SK-N-DZ (cell line): ENCODE measurements around the gene IL5RA.

Source experiments
- DNase-seq: peaks from one replicate; pipeline ENCODE4 v3.0.0-alpha.2; 2015; ENCODE audit warnings: low spot score

Gene IL5RA

GRCh38 chr3:3109407-3110298, 521 bp downstream of the IL5RA start:
- no peak for DNase-seq

DNA sequence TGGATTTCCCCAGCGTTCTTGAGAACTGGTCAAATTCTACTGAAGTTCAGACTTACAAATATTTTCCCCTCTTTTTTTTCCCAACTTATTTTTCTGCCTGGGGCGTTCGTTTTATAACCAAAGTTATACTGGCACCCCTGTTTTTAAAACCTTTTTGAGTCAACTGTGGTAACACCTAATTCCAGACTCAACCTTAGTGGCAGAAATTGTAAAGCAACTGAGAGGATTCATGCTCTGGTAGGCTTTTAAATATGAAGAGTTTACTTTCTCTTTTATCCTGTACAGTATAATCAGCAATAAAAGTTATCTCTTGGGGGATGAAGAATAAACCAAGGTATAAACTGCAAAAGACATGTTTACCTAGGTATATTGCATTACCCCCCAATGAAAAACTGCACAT, 2.3 kb downstream of the IL5RA start:
- DNase-seq: no peak

DNA sequence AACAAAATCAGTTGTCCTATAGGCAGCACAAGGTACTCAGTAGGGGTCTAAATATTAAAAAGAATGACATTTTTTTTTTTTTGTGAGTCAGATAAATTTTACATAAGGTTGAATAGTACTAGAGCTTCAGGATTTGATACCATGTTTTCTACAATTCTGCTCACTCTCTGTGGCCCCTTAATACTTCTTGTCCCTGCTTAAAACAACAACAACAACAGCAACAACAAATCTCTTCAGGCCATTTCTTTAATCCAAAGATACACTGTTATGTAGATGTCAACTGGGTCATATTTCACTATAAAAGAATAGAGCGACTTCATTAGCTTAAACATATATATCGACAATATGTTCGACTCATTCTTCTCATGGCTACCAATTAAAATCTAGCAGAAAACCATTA, 3.0 kb downstream of the IL5RA start:
- DNase-seq: no peak

GRCh38 chr3:3105815-3106214, 4.4 kb downstream of the IL5RA start:
- DNase-seq: no peak

GRCh38 chr3:3105246-3105645, 4.9 kb downstream of the IL5RA start:
- no peak for DNase-seq

GRCh38 chr3:3102751-3103150, 7.4 kb downstream of the IL5RA start:
- no peak for DNase-seq

DNA sequence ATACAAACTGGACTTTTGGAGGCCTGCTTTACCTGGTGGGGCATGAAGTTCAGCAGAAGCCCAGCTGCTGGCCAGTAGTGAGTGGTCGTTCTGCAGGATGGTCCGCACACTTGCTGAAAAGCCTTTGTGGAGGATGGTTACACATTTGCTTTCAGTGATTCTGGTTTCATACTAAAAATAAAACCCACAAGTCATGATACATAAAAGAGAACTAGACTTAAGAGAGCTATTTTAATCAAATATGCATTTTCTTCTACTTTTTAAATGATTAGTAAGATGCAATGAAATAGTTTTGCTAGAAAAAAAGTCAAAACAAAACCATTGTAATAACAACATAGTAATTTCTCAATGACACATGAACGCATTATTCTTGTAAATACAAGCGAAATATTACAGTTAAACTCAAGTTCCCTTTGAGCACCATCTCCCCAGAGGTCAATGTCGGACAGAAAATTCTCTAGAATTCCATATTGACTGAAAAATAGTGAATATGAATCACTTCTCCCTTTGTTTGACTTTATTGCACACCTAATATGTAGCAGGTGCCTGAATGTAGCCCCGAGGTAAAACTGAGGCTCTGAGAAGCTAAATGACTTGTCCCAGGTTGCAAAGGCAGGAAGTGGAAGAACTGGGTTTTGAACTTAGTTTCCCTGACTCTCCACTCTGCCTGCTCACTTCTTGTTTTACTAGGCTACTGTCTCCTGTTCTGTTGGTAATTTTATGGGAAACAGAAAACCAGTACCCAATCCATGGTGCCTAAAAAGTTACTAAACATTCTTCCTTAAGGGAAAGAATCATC, 8.3 kb downstream of the IL5RA start:
- no peak for DNase-seq

GRCh38 chr3:3097958-3098357, 12.2 kb downstream of the IL5RA start:
- no peak for DNase-seq

DNA sequence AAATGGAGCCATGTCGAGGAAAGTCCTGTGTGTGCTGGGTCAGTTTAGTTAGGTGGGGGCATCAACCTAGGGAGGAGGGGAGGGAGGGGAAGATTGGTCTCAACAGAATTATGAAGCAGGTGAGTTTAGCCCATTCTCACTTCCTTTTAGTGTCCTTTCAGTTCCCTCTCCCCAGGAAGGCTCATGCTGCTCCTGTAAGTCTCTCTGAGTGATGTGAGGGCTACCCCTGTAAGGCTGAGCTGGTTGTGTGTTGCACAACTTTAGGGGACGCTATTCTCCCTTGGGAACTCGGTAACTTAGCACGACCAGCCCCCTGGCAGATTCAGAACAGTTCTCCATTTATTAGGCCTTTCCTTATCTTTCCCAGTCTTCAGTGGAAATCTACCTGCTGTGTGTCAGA, 21.2 kb downstream of the IL5RA start:
- no peak for DNase-seq

- no peak for DNase-seq
Measured at GRCh38 chr3:3087716-3088465, 22.3 kb downstream of the IL5RA start.

GRCh38 chr3:3087279-3087678, 22.9 kb downstream of the IL5RA start:
- DNase-seq: peak; percentile 65

- DNase-seq: no peak
Measured at GRCh38 chr3:3086239-3086638, 23.9 kb downstream of the IL5RA start.

GRCh38 chr3:3085782-3086181, 24.4 kb downstream of the IL5RA start:
- DNase-seq: no peak

GRCh38 chr3:3084890-3085289, 25.3 kb downstream of the IL5RA start:
- DNase-seq: no peak

DNA sequence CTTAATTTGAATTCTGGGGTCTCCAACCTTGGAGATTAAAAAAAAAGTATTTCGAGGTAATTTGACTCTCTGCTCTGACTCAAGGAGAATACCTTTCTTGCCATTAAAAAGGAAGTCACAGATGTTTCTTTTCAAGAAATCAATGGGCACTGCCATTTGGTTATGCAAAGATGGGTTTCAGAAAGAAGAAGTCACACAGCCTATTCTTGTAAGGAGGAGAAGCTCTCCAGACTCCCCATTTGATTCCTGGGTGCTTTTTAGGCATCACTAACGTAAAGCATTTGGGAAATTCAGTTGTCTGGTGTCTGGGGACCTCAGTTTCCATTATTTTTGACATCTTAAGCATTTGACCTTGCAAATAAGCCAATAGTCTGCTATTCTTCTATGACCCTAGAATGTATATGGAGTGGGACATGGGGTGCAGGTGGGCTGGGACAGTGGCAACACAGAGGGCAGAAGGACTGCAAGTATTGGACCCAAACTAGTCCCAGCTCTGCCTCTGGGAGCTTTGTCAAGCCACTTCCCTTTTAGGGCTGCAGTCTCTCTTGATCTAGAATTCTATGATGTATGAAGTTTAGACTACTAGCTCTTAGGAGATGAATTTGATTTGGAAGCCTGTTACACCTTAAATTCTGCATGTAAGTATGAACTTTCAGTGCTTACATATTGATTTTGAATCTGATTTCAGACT, 27.8 kb downstream of the IL5RA start:
- no peak for DNase-seq

DNA sequence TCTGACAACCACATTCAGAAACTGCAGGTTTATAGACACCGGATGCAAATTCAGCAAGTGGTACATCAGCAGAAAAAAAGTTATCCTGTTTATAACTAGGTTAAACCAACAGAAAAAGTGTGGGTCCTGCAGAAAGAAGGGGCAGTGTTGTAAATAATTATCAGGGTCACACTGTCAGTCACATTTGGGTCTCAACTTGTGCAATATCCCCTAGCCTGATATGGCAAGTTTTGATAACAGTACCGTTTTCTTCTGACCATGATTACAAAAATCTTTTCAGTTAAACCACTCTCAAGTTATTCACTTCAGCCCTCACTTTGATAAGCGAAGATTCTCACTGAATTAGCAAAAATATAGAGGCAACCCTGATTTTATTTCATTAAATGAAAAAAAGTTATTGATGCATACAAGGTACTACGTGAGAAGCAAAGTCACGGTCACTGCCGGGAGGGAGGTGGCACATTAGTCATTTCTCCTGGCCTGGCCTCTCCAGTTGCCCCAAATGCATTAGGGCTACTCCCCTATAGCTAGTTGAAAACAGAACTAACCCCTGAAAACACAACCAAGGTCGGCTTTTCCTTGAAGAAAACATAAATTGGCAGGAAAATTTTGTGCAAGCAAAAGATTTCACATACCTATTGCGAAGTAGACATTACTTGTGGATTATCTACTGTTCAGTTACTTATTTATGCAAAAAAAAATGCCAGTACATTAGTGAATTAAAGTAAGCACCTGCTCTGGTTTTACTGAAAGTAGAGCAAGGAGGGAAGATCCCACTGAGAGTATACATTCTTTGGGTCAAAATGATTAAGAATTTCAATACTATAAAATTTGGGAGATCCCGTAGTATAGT, 28.6 kb downstream of the IL5RA start:
- no peak for DNase-seq

- no peak for DNase-seq
Measured at GRCh38 chr3:3080309-3080708, 29.9 kb downstream of the IL5RA start.

GRCh38 chr3:3074551-3075257, 35.5 kb downstream of the IL5RA start:
- no peak for DNase-seq

GRCh38 chr3:3071136-3071535, 39.0 kb downstream of the IL5RA start:
- DNase-seq: peak; percentile 21

GRCh38 chr3:3069723-3070122, 40.5 kb downstream of the IL5RA start:
- DNase-seq: no peak
